HG02759 (cell line): Measurements from ENCODE around the gene CORO6.

Experiments used
- ATAC-seq: cut with Tn5 transposase; IDR thresholded peaks from one replicate; pipeline ENCODE4 v1.9.1; 2021; ENCODE audit warnings: mild to moderate bottlenecking, moderate library complexity; ENCODE audit not compliant: unreplicated experiment

Gene CORO6

GRCh38 chr17:29633886-29634285, 11.2 kb upstream of the CORO6 start:
- no peak for ATAC-seq

- no peak for ATAC-seq
Observed at GRCh38 chr17:29630630-29631193, 8.0 kb upstream of the CORO6 start.

- ATAC-seq, result no peak
Observed at GRCh38 chr17:29629839-29630238, 7.1 kb upstream of the CORO6 start.

GRCh38 chr17:29628644-29629043, 5.9 kb upstream of the CORO6 start:
- ATAC-seq, result no peak

GRCh38 chr17:29627951-29628350, 5.2 kb upstream of the CORO6 start:
- ATAC-seq, result no peak

- no peak for ATAC-seq
Observed at GRCh38 chr17:29625037-29625750, 2.5 kb upstream of the CORO6 start.

GRCh38 chr17:29624586-29624985, 1.9 kb upstream of the CORO6 start:
- ATAC-seq, result no peak

GRCh38 chr17:29623283-29623647, 553 bp upstream of the CORO6 start:
- no peak for ATAC-seq

GRCh38 chr17:29621751-29622194, 939 bp downstream of the CORO6 start:
- no peak for ATAC-seq

GRCh38 chr17:29620779-29621500, 1.8 kb downstream of the CORO6 start:
- no peak for ATAC-seq

GRCh38 chr17:29620271-29620670, 2.4 kb downstream of the CORO6 start:
- ATAC-seq, result no peak

- no peak for ATAC-seq
Observed at GRCh38 chr17:29619251-29619650, 3.5 kb downstream of the CORO6 start.

- no peak for ATAC-seq
Observed at GRCh38 chr17:29618272-29619065, 4.2 kb downstream of the CORO6 start.

GRCh38 chr17:29617481-29618271, 5.0 kb downstream of the CORO6 start:
- peak; percentile 33 for ATAC-seq

- peak; percentile 40 for ATAC-seq
Observed at GRCh38 chr17:29617125-29617480, 5.6 kb downstream of the CORO6 start.

GRCh38 chr17:29616300-29617048, 6.2 kb downstream of the CORO6 start:
- ATAC-seq, result no peak

GRCh38 chr17:29615492-29616299, 7.0 kb downstream of the CORO6 start:
- ATAC-seq, result peak; percentile 61

GRCh38 chr17:29615048-29615385, 7.7 kb downstream of the CORO6 start:
- no peak for ATAC-seq

GRCh38 chr17:29614349-29615047, 8.2 kb downstream of the CORO6 start:
- no peak for ATAC-seq
